ENCODE data around the gene EXD3. TPM values are rescaled to one million over a fixed set of nuclear protein-coding genes. Genes with fewer than 3 reads are reported as not detected.

The EXD3 gene
- total and polyA plus RNA-seq, 9 of the 15 experiments (the other 6 are each of a cell fraction or from before 2014, with no cell fraction given) = 0.29 to 12.5 (median 3.9) TPM

DNA sequence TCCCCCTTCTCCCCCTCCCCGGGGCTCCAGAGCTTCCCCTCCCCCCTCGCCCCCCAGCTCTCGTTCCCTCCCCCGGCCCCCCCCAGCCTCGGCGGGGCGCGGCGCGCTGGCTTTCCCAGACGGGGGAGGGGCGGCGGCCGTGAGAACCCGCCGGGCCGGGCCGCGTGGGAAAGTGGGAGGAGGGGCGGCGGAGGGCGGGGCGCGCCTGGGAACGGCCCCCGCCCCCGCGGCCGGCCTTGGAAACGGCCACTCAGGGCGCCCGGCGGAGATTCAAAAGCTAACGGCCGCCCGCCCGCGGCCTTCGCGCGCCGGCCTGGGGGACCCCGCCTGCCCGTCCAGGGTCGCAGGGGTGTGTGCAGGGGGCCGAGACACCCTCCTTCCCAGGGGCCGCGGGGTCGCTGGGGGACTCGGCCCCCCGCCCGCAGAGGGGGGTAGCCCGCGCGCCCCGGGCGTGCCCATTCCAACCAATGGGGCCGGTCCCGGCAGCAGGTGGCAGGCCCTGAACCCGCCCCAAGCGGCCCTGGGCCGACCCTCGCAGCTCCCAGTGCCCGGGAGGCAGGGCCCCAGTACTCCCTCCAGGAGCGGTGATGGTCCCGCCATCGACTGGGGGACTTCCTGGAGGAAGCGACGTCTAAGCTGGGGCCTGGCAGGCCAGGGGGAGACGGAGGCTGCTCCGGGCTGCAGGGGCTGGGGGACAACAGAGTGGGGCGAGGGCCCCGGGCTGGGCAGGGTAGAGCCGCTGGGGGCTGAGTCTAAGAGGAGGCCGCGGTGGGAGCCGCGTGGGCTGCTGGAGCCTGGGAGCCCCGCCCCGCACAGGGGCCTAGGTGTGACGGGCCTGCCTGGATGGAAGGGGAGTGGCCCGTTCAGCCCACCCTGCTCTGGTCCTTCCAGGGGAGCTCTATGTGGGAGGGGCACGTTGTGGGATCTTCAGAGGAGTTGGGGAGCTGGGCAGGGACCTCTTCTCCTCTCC is 106.7 kb downstream of the EXD3 start (continued):
- TF ChIP-seq, protein P1, sequence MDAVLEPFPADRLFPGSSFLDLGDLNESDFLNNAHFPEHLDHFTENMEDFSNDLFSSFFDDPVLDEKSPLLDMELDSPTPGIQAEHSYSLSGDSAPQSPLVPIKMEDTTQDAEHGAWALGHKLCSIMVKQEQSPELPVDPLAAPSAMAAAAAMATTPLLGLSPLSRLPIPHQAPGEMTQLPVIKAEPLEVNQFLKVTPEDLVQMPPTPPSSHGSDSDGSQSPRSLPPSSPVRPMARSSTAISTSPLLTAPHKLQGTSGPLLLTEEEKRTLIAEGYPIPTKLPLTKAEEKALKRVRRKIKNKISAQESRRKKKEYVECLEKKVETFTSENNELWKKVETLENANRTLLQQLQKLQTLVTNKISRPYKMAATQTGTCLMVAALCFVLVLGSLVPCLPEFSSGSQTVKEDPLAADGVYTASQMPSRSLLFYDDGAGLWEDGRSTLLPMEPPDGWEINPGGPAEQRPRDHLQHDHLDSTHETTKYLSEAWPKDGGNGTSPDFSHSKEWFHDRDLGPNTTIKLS (IDR thresholded peaks at IDR 0.05; ENCODE audit: borderline replicate concordance, low read depth) = peak; percentile 55; the same call in 1 of the 2 replicates
- TF ChIP-seq ZBTB7A (IDR thresholded peaks at IDR 0.05; ENCODE audit: borderline replicate concordance, control insufficient read depth, low read depth, low read length) (peak; percentile 62; the same call in 1 of the 2 replicates), SMAD4 (CRISPR knock-in tag; conservative IDR thresholded peaks at IDR 0.05) (peak; percentile 80), ZNF445 (CRISPR knock-in tag; IDR thresholded peaks at IDR 0.05; ENCODE audit: low read depth) (no peak), FOXA3 (CRISPR knock-in tag; conservative IDR thresholded peaks at IDR 0.05 in 1 of 2, IDR thresholded peaks at IDR 0.05 in 1 of 2) (no peak), ZNF12 (CRISPR knock-in tag; IDR thresholded peaks at IDR 0.05) (0 out of 2 replicates have a peak, but pooled peaks have one; percentile 21), HMGN3 (IDR thresholded peaks at IDR 0.05; ENCODE audit: borderline replicate concordance, extremely low read depth, insufficient read length, low read depth, low read length) (peak; percentile 47), CTBP1 (IDR thresholded peaks at IDR 0.05; ENCODE audit: borderline replicate concordance) (peak; percentile 44; the same call in 1 of the 2 replicates), TRIM24 (IDR thresholded peaks at IDR 0.05) (0 out of 4 replicates have a peak, but pooled peaks of 1 of the 2 experiments have one; percentile 16), MYNN (IDR thresholded peaks at IDR 0.05) (no peak), MYNN (CRISPR knock-in tag; IDR thresholded peaks at IDR 0.05) (no peak), HEY1 (CRISPR knock-in tag; IDR thresholded peaks at IDR 0.05; ENCODE audit: borderline replicate concordance) (no peak), E2F3 (CRISPR knock-in tag; IDR thresholded peaks at IDR 0.05) (peak; percentile 58; the same call in 1 of the 2 replicates), ZNF175 (CRISPR knock-in tag; IDR thresholded peaks at IDR 0.05; ENCODE audit: low read depth) (no peak), HDGF (IDR thresholded peaks at IDR 0.05) (no peak), POLR3A (IDR thresholded peaks at IDR 0.05; ENCODE audit: borderline replicate concordance, extremely low read depth, insufficient read depth, insufficient read length) (no peak), KDM2B (CRISPR knock-in tag; IDR thresholded peaks at IDR 0.05) (no peak)
- TF ChIP-seq, protein P2, sequence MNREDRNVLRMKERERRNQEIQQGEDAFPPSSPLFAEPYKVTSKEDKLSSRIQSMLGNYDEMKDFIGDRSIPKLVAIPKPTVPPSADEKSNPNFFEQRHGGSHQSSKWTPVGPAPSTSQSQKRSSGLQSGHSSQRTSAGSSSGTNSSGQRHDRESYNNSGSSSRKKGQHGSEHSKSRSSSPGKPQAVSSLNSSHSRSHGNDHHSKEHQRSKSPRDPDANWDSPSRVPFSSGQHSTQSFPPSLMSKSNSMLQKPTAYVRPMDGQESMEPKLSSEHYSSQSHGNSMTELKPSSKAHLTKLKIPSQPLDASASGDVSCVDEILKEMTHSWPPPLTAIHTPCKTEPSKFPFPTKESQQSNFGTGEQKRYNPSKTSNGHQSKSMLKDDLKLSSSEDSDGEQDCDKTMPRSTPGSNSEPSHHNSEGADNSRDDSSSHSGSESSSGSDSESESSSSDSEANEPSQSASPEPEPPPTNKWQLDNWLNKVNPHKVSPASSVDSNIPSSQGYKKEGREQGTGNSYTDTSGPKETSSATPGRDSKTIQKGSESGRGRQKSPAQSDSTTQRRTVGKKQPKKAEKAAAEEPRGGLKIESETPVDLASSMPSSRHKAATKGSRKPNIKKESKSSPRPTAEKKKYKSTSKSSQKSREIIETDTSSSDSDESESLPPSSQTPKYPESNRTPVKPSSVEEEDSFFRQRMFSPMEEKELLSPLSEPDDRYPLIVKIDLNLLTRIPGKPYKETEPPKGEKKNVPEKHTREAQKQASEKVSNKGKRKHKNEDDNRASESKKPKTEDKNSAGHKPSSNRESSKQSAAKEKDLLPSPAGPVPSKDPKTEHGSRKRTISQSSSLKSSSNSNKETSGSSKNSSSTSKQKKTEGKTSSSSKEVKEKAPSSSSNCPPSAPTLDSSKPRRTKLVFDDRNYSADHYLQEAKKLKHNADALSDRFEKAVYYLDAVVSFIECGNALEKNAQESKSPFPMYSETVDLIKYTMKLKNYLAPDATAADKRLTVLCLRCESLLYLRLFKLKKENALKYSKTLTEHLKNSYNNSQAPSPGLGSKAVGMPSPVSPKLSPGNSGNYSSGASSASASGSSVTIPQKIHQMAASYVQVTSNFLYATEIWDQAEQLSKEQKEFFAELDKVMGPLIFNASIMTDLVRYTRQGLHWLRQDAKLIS (CRISPR knock-in tag; IDR thresholded peaks at IDR 0.05) = no peak; the same call in 1 of the 2 replicates
- TF ChIP-seq, protein P3, sequence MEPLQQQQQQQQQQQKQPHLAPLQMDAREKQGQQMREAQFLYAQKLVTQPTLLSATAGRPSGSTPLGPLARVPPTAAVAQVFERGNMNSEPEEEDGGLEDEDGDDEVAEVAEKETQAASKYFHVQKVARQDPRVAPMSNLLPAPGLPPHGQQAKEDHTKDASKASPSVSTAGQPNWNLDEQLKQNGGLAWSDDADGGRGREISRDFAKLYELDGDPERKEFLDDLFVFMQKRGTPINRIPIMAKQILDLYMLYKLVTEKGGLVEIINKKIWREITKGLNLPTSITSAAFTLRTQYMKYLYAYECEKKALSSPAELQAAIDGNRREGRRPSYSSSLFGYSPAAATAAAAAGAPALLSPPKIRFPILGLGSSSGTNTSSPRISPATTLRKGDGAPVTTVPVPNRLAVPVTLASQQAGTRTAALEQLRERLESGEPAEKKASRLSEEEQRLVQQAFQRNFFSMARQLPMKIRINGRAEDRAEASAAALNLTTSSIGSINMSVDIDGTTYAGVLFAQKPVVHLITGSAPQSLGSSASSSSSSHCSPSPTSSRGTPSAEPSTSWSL (CRISPR knock-in tag; IDR thresholded peaks at IDR 0.05; ENCODE audit: borderline replicate concordance) = no peak
